ENCODE measurements around the gene KCNA3. TPM values are rescaled to one million over a fixed set of nuclear protein-coding genes. Genes with fewer than 3 reads are reported as not detected.
A peak's percentile ranks its signal among the peaks of the same experiment; 100 is the strongest.

KCNA3 gene
- polyA plus RNA-seq (2013, experiment 1 of 2; ENCODE audit: insufficient read length): not detected
- not detected for polyA plus RNA-seq (2013, experiment 2 of 2; ENCODE audit: insufficient read length)

GRCh38 chr1:110674337-110675059 lies at the start of gene KCNA3:
Gene KCNA3 (minus strand): TSS chr1:110674940. CDS start chr1:110674809, 131 bp downstream.
- no peak for DNase-seq

GRCh38 chr1:110722807-110723206 lies 48.1 kb upstream of the KCNA3 start:
- no peak for DNase-seq

- no peak for DNase-seq
Observed at GRCh38 chr1:110719908-110720307, 45.2 kb upstream of the KCNA3 start.

GRCh38 chr1:110718452-110718851 lies 43.7 kb upstream of the KCNA3 start:
- DNase-seq: no peak

GRCh38 chr1:110717179-110717578 lies 42.4 kb upstream of the KCNA3 start:
- DNase-seq: no peak

- no peak for DNase-seq
Observed at GRCh38 chr1:110714374-110714995, 39.7 kb upstream of the KCNA3 start.

GRCh38 chr1:110713221-110713620 lies 38.5 kb upstream of the KCNA3 start:
- DNase-seq: no peak

- no peak for DNase-seq
Observed at GRCh38 chr1:110710314-110710713, 35.6 kb upstream of the KCNA3 start.

- DNase-seq: no peak
Observed at GRCh38 chr1:110708974-110709440, 34.3 kb upstream of the KCNA3 start.

GRCh38 chr1:110707232-110707631 lies 32.5 kb upstream of the KCNA3 start:
- no peak for DNase-seq

- DNase-seq: no peak
Observed at GRCh38 chr1:110706621-110707020, 31.9 kb upstream of the KCNA3 start.

GRCh38 chr1:110702260-110702659 lies 27.5 kb upstream of the KCNA3 start:
- DNase-seq: no peak

- no peak for DNase-seq
Observed at GRCh38 chr1:110700767-110701166, 26.0 kb upstream of the KCNA3 start.

- DNase-seq: no peak
Observed at GRCh38 chr1:110697606-110698005, 22.9 kb upstream of the KCNA3 start.

GRCh38 chr1:110696818-110697217 lies 22.1 kb upstream of the KCNA3 start:
- DNase-seq: no peak

GRCh38 chr1:110690709-110691365 lies 16.1 kb upstream of the KCNA3 start:
- DNase-seq: no peak

GRCh38 chr1:110689868-110690267 lies 15.1 kb upstream of the KCNA3 start:
- no peak for DNase-seq

GRCh38 chr1:110688514-110688913 lies 13.8 kb upstream of the KCNA3 start:
- no peak for DNase-seq

- DNase-seq: peak; percentile 8
Observed at GRCh38 chr1:110687250-110687649, 12.5 kb upstream of the KCNA3 start.

- no peak for DNase-seq
Observed at GRCh38 chr1:110686188-110686587, 11.4 kb upstream of the KCNA3 start.

GRCh38 chr1:110684491-110684890 lies 9.8 kb upstream of the KCNA3 start:
- no peak for DNase-seq

- DNase-seq: no peak
Observed at GRCh38 chr1:110682898-110683297, 8.2 kb upstream of the KCNA3 start.

- no peak for DNase-seq
Observed at GRCh38 chr1:110680036-110680735, 5.4 kb upstream of the KCNA3 start.

Measured in fibroblast of skin of back (primary cell).